SK-MEL-5 (cell line): ENCODE data around the gene FGD3. TPM values are rescaled to one million over a fixed set of nuclear protein-coding genes. Genes with fewer than 3 reads are reported as not detected.

Source experiments
- DNase-seq: peaks from one replicate; pipeline ENCODE4 v3.0.0-alpha.2; 2016; ENCODE audit warnings: low read depth, low spot score
- in situ Hi-C: cut with HindIII; loops from 2 replicates; pipeline ENCODE4 v1.10.0; 2016; ENCODE audit warnings: low sequenced_read_pairs, high pct_unique_total_duplicates, low pct_unique_long_range_greater_than_20kb
- total RNA-seq: library from RNA; depleted of rRNA; stranded (reverse); fragments of >200 nt; shearing (Covaris generic); gene quantifications from 2 replicates; pipeline ENCODE4 v1.2.3, GENCODE V29; 2014; rRNA removed

The FGD3 gene
- total RNA-seq, 1 experiment from 2014 or later: 0.13 TPM

GRCh38 chr9:93072383-93072795 is 125.1 kb downstream of the FGD3 start:
- DNase-seq: no peak
- in situ Hi-C loops: no loop called here

DNA sequence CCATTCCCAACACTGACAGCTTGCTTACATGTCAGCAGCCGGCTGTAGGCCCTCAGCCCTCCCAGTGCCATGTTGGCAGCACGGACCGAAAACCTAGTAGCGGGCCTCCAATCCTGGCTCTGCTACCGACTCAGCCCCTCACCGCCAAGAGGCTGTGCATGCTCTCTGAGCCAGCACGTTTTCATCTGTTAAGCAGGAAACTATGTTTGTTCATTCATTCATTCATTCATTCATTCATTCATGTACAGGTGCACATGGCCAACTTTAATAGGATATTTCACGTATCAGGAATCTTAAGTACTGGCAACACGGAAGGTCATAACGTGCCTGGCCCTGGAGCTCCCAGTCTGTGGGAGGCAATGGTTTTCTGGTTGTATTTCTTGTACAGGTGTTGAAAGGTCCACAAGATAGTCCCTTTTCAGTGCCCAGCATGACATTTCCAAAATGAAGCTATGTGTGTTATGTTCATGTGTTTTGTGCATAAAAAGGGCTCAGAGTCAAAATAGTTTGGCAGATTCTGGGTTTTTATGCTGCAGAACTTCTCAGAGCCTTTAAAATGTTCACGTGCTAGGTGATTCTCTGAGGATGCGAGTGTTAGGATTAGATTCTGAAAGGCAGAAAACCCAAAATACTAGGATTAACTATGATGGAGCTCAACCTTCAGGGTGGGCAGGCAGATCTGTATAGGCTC is 128.9 kb downstream of the FGD3 start:
- in situ Hi-C loops: no loop called here
- DNase-seq: no peak

- DNase-seq: no peak
- in situ Hi-C loops: no loop called here
Measured at GRCh38 chr9:93076792-93077128, 129.4 kb downstream of the FGD3 start.

DNA sequence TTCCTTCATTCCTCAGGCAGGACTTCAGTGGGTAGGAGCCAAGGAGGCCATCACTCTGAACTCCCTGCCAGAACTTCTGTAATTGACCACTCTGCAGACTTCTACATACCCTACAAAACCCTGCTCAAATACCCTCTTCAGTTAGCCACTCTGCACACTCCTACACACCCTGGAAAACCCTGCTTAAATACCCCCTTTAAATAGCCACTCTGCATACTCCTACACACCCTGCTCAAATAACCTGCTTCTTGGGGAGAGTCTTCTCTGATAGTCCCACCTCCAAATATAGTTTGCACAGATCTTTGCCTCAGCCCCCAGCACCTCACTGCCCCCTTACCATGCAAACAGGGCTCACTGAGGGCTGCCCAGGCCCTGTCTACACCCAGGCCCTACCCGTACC is 130.0 kb downstream of the FGD3 start:
- no peak for DNase-seq
- in situ Hi-C loops: no loop called here

- DNase-seq: no peak
- in situ Hi-C loops: no loop called here
Measured at GRCh38 chr9:93077811-93078210, 130.5 kb downstream of the FGD3 start.

GRCh38 chr9:93079371-93079770 is 132.0 kb downstream of the FGD3 start:
- in situ Hi-C loops: no loop called here
- DNase-seq: no peak

GRCh38 chr9:93080406-93080805 is 133.1 kb downstream of the FGD3 start:
- in situ Hi-C loops: no loop called here
- DNase-seq: peak; percentile 27

DNA sequence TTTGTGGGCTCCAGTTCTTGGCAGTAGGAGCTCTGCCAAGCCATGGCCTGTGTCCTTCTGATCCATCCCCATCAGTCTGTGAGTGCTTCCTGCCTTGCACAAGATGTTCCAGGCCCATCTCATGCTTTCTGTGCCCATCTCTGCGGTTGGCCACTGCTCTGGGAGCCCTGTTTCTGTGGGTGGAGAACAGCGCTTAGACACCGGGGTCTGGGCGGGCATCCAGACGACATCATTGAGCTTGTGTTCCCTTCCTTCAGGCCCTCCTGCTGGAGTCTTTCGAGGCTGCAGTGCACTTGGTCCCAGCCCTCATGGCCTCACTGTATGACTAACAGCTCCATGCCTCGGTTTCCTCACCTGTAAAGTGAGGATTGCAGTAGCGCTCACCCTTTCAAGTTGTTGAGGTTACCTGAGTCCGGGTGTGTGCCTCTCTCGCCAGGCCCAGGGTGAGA is 133.8 kb downstream of the FGD3 start:
- DNase-seq: no peak
- in situ Hi-C loops: no loop called here

GRCh38 chr9:93081931-93082330 is 134.6 kb downstream of the FGD3 start:
- in situ Hi-C loops: no loop called here
- DNase-seq: no peak

DNA sequence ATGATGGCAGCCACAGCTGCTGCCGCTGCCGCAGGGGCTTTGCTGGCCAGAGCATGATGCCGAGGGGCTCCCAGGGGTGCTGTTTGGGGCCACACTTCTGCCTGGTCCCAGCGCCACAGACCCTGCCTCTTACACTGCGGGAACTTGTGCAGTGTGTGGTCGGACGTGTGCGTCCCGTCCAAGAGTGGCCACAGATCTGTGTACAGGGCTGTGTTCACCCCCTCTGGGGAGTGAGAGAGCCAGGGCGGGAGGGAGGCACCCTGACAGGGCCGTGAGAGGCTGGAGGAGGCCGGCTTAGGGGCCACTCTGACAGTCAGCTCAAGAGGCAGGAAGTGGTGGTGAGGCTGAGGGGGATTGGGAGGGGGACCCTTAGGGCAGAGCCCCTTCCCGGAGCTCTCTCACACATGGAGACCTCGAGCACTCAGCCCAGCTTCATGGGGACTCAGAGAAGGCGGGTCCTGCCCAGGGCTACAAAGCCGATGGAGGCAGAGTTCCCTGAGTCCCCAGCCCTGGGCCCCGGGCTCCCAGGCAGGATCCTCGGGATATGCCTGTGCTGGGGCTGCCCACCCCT is 135.6 kb downstream of the FGD3 start:
- in situ Hi-C loops: no loop called here

GRCh38 chr9:93083592-93084470 is 136.5 kb downstream of the FGD3 start:
- DNase-seq: no peak

More for the DNA sequence above, 135.6 kb downstream of the FGD3 start:
- no peak for DNase-seq

GRCh38 chr9:93084471-93084881 is 137.2 kb downstream of the FGD3 start:
- DNase-seq: no peak
- in situ Hi-C loops: no loop called here

More at GRCh38 chr9:93083592-93084470, 136.5 kb downstream of the FGD3 start:
- in situ Hi-C loops: no loop called here

- in situ Hi-C loops: no loop called here
- no peak for DNase-seq
Measured at GRCh38 chr9:93085676-93086075, 138.4 kb downstream of the FGD3 start.

Other genes starting within 250 kb of the FGD3 start
- 39.2 and 43.1 TPM in 2 replicates for gene BICD2, start 182.7 kb upstream of the FGD3 start, total RNA-seq
- 8.3 and 9.9 TPM in 2 replicates for gene ZNF484, start 69.5 kb upstream of the FGD3 start, total RNA-seq
- gene SUSD3, start 111.2 kb downstream of the FGD3 start, total RNA-seq: 0.90 and 1.3 TPM in 2 replicates
- 46.4 and 50.1 TPM in 2 replicates for gene CARD19, start 148.7 kb downstream of the FGD3 start, total RNA-seq
- gene NINJ1, start 186.7 kb downstream of the FGD3 start, total RNA-seq: 75.9 and 81.3 TPM in 2 replicates
- gene WNK2, start 236.6 kb downstream of the FGD3 start, total RNA-seq: 2.4 and 3.4 TPM in 2 replicates